H9 (cell line): ENCODE measurements around the gene SLC25A24. TPM values are rescaled to one million over a fixed set of nuclear protein-coding genes. Genes with fewer than 3 reads are reported as not detected.

Experiments
- DNase-seq: peaks from one replicate; pipeline ENCODE4 v3.0.0-alpha.2; 2017
- H2AFZ ChIP-seq: one replicate; pipeline ENCODE4 v1.6.1; 2013; ENCODE audit warnings: mild to moderate bottlenecking, low read length, control low read depth, moderate library complexity
- H2AK5ac ChIP-seq: 2 replicates; pipeline ENCODE4 v1.6.1; 2013; ENCODE audit warnings: low read length, control low read depth, mixed read lengths; ENCODE audit not compliant: insufficient read length
- H2BK120ac ChIP-seq: one replicate; pipeline ENCODE4 v1.6.1; 2013; ENCODE audit warnings: low read depth, mild to moderate bottlenecking, low read length, control low read depth, inconsistent platforms; ENCODE audit not compliant: poor library complexity, severe bottlenecking
- H2BK12ac ChIP-seq: 2 replicates; pipeline ENCODE4 v1.6.1; 2013; ENCODE audit warnings: low read length, control low read depth, mixed read lengths, low read depth; ENCODE audit not compliant: insufficient read length
- H2BK15ac ChIP-seq: 2 replicates; pipeline ENCODE4 v1.6.1; 2013; ENCODE audit warnings: low read depth, low read length, control low read depth
- H2BK20ac ChIP-seq: one replicate; pipeline ENCODE4 v1.6.1; 2013; ENCODE audit warnings: low read depth, mild to moderate bottlenecking, low read length, control low read depth, inconsistent platforms; ENCODE audit not compliant: poor library complexity, severe bottlenecking
- H2BK5ac ChIP-seq: 2 replicates; pipeline ENCODE4 v1.6.1; 2013; ENCODE audit warnings: low read length, control low read depth, mixed read lengths; ENCODE audit not compliant: insufficient read length
- H3K14ac ChIP-seq: 2 replicates; pipeline ENCODE4 v1.6.1; 2013; ENCODE audit warnings: low read length, control low read depth; ENCODE audit not compliant: insufficient read depth
- H3K18ac ChIP-seq: 2 replicates; pipeline ENCODE4 v1.6.1; 2013; ENCODE audit warnings: low read depth, mild to moderate bottlenecking, mixed read lengths, low read length, control low read depth; ENCODE audit not compliant: insufficient read length
- H3K23ac ChIP-seq: 2 replicates; pipeline ENCODE4 v1.6.1; 2013; ENCODE audit warnings: low read length, control low read depth, mixed read lengths, low read depth; ENCODE audit not compliant: insufficient read length
- H3K23me2 ChIP-seq: 2 replicates; pipeline ENCODE4 v1.6.1; 2013; ENCODE audit warnings: low read depth, mild to moderate bottlenecking, mixed read lengths, low read length, control low read depth; ENCODE audit not compliant: insufficient read length, poor library complexity, severe bottlenecking
- H3K27ac ChIP-seq: 2 replicates; pipeline ENCODE4 v1.5.1; 2013; ENCODE audit warnings: low read length, control low read depth, mixed read lengths, low read depth; ENCODE audit not compliant: insufficient read length
- H3K27me3 ChIP-seq: 2 replicates; pipeline ENCODE4 v1.6.1; 2013; ENCODE audit warnings: low read length, control low read depth, inconsistent platforms; ENCODE audit not compliant: insufficient read depth
- H3K4ac ChIP-seq: 2 replicates; pipeline ENCODE4 v1.6.1; 2013; ENCODE audit warnings: low read depth, mild to moderate bottlenecking, control low read depth, inconsistent platforms, low read length, moderate library complexity
- H3K4me1 ChIP-seq: 2 replicates; pipeline ENCODE4 v1.6.1; 2013; ENCODE audit warnings: low read length, control low read depth, inconsistent platforms; ENCODE audit not compliant: insufficient read depth
- H3K4me2 ChIP-seq: 2 replicates; pipeline ENCODE4 v1.6.1; 2013; ENCODE audit warnings: low read length, control low read depth, mixed read lengths; ENCODE audit not compliant: insufficient read length, insufficient read depth
- H3K56ac ChIP-seq: 2 replicates; pipeline ENCODE4 v1.6.1; 2013; ENCODE audit warnings: low read depth, mild to moderate bottlenecking, mixed read lengths, low read length, control low read depth; ENCODE audit not compliant: insufficient read length
- H3K79me1 ChIP-seq: 2 replicates; pipeline ENCODE4 v1.6.1; 2013; ENCODE audit warnings: low read depth, mild to moderate bottlenecking, moderate library complexity, low read length, control low read depth, inconsistent platforms; ENCODE audit not compliant: insufficient read depth, poor library complexity, severe bottlenecking
- H3K79me2 ChIP-seq: 2 replicates; pipeline ENCODE4 v1.6.1; 2013; ENCODE audit warnings: low read length, control low read depth, inconsistent platforms; ENCODE audit not compliant: insufficient read depth
- H3K9ac ChIP-seq: 2 replicates; pipeline ENCODE4 v1.6.1; 2013; ENCODE audit warnings: low read length, control low read depth, mixed read lengths; ENCODE audit not compliant: insufficient read length; ENCODE audit errors: extremely low read depth
- H3K9me3 ChIP-seq: one replicate; pipeline ENCODE4 v1.6.1; 2013; ENCODE audit warnings: low read depth, low read length, inconsistent platforms; ENCODE audit not compliant: control insufficient read depth
- H3T11ph ChIP-seq: one replicate; pipeline ENCODE4 v1.6.1; 2013; ENCODE audit warnings: mild to moderate bottlenecking, low read length, control low read depth, inconsistent platforms
- H4K20me1 ChIP-seq: one replicate; pipeline ENCODE4 v1.6.1; 2013; ENCODE audit not compliant: control insufficient read depth, insufficient read length, insufficient read depth
- H4K5ac ChIP-seq: 2 replicates; pipeline ENCODE4 v1.6.1; 2013; ENCODE audit warnings: low read depth, mild to moderate bottlenecking, mixed read lengths, low read length, control low read depth; ENCODE audit not compliant: insufficient read length
- H4K8ac ChIP-seq: replicated peaks from 2 replicates; pipeline ENCODE4 v1.6.1; 2013; ENCODE audit warnings: low read length, control low read depth, mixed read lengths, low read depth; ENCODE audit not compliant: insufficient read length
- H4K91ac ChIP-seq: 2 replicates; pipeline ENCODE4 v1.6.1; 2013; ENCODE audit warnings: low read depth, mild to moderate bottlenecking, moderate library complexity, mixed read lengths, low read length, control low read depth; ENCODE audit not compliant: insufficient read length
- H3K27ac Mint-ChIP-seq, 3 experiments: 2 replicates in 2 of 3; 3 replicates in 1 of 3; pipeline ENCODE4 v1.8.0; 2020 to 2021; ENCODE audit warnings: mixed read lengths in 3 of 3, mild to moderate bottlenecking in 1 of 3, moderate library complexity in 1 of 3
- H3K27me3 Mint-ChIP-seq: 2 replicates; pipeline ENCODE4 v1.8.0; 2021; ENCODE audit warnings: low read depth, mild to moderate bottlenecking, moderate library complexity, mixed read lengths
- H3K36me3 Mint-ChIP-seq, 3 experiments: 2 replicates in 2 of 3; 3 replicates in 1 of 3; pipeline ENCODE4 v1.8.0; 2020 to 2021; ENCODE audit warnings: low read depth in 3 of 3, mixed read lengths in 3 of 3; ENCODE audit not compliant: insufficient read depth in 1 of 3
- H3K4me1 Mint-ChIP-seq, 2 experiments: 2 replicates each; pipeline ENCODE4 v1.8.0; 2020; ENCODE audit warnings: mixed read lengths in 2 of 2
- H3K4me3 Mint-ChIP-seq, 2 experiments: 2 replicates in 1 of 2; 3 replicates in 1 of 2; pipeline ENCODE4 v1.8.0; 2020 to 2021; ENCODE audit warnings: mild to moderate bottlenecking in 2 of 2, mixed read lengths in 2 of 2, moderate library complexity in 1 of 2
- H3K9me3 Mint-ChIP-seq, 2 experiments: 2 replicates in 1 of 2; 3 replicates in 1 of 2; pipeline ENCODE4 v1.8.0; 2020; ENCODE audit warnings: mild to moderate bottlenecking in 2 of 2, mixed read lengths in 2 of 2, moderate library complexity in 1 of 2
- CTCF ChIP-seq: fragments of 200-600 bp; sonication (generic); conservative IDR thresholded peaks from 3 replicates; pipeline ENCODE4 v1.8.0; 2021; ENCODE audit warnings: antibody characterized with exemption, mild to moderate bottlenecking
- WGBS: extraction: QIAGEN DNeasy Blood & Tissue Kit; methylation state at CpG from one replicate; pipeline ENCODE4 v1.1.7; 2013; ENCODE audit warnings: missing lambda C conversion rate, low lambda C conversion rate, mixed read lengths; ENCODE audit not compliant: insufficient read length; ENCODE audit errors: extremely low coverage; 5-methylcytosine and 5-hydroxymethylcytosine counted together
- total RNA-seq: library from RNA; stranded (reverse); gene quantifications from 2 replicates; pipeline ENCODE4 v1.2.1, GENCODE V29; 2021

The SLC25A24 gene
- total RNA-seq, 1 experiment from 2014 or later: 35.1 TPM

GRCh38 chr1:108190686-108191416, 9.3 kb downstream of the SLC25A24 start:
- H4K20me1 ChIP-seq: no peaks in the 10 kb centered on the region
- Mint-ChIP-seq H3K36me3 (peaks cover 15 to 63% (median 33%) of the 10 kb centered on the region in 3 experiments), H3K9me3 (peaks cover 3 to 6% of the 10 kb centered on the region in 2 experiments; a peak in 3 of 5 replicates), H3K27ac (no peak overlapping the region), H3K4me1 (peaks cover 3 to 4% of the 10 kb centered on the region in 2 experiments; a peak in 2 of 4 replicates), H3K27me3 (no peaks in the 10 kb centered on the region), H3K4me3 (no peak overlapping the region)
- no peak overlapping the region for H2BK15ac ChIP-seq
- H3K79me2 ChIP-seq: peaks cover 8% of the 10 kb centered on the region; the same call in 1 of the 2 replicates
- TF ChIP-seq CTCF: no peak
- H3K18ac ChIP-seq: no peak overlapping the region
- H2BK120ac ChIP-seq: no peak overlapping the region
- no peak overlapping the region for H4K91ac ChIP-seq
- H4K5ac ChIP-seq: no peak overlapping the region
- H2BK12ac ChIP-seq: no peak overlapping the region
- H3K14ac ChIP-seq: no peak overlapping the region
- H3K23ac ChIP-seq: no peak overlapping the region
- no peaks in the 10 kb centered on the region for H3K23me2 ChIP-seq
- WGBS: no CpG with 5 or more reads among the region's 5 CpGs
- H3K9ac ChIP-seq: no peak overlapping the region
- H2AK5ac ChIP-seq: no peak overlapping the region
- H3K4me2 ChIP-seq: no peak overlapping the region
- no peak overlapping the region for H3K27ac ChIP-seq
- peaks cover 13% of the 10 kb centered on the region for H3K79me1 ChIP-seq
- H2AFZ ChIP-seq: no peak overlapping the region
- no peaks in the 10 kb centered on the region for H3K9me3 ChIP-seq
- no peak overlapping the region for H2BK5ac ChIP-seq
- H3K4me1 ChIP-seq: no peaks in the 10 kb centered on the region
- no peak overlapping the region for H3K4ac ChIP-seq
- no peak overlapping the region for H3K56ac ChIP-seq
- DNase-seq: no peak
- no peak overlapping the region for H4K8ac ChIP-seq
- no peak overlapping the region for H3T11ph ChIP-seq
- H2BK20ac ChIP-seq: no peak overlapping the region
- no peaks in the 10 kb centered on the region for H3K27me3 ChIP-seq
